Right cardiac atrium (tissue), 5 donors: Measurements from ENCODE around the gene UNC80. TPM values are rescaled to one million over a fixed set of nuclear protein-coding genes. Genes with fewer than 3 reads are reported as not detected.
"Not testable (repeated sequence)": the region's sequence is repeated elsewhere in the genome, so short reads cannot be mapped to it uniquely, and the experiment has no call there.

Source experiments
- ATAC-seq, 2 donors: fragments of 200-7000 bp; cut with Tn5 transposase; one replicate each; pipeline versions ENCODE4 v1.8.0 to v1.9.1; 2020; ENCODE audit warnings: moderate library complexity in 2 of 2, mild to moderate bottlenecking in 1 of 2
- DNase-seq, 3 donors: peaks; one replicate each; pipeline ENCODE4 v3.0.0-alpha.2; 2020
- H3K27ac ChIP-seq: one replicate; pipeline ENCODE4 v1.5.1; 2013; ENCODE audit warnings: mild to moderate bottlenecking, low read length, control low read depth, moderate library complexity
- H3K27me3 ChIP-seq: one replicate; pipeline ENCODE4 v1.6.1; 2013; ENCODE audit not compliant: control insufficient read depth, insufficient read depth
- H3K4me1 ChIP-seq: one replicate; pipeline ENCODE4 v1.6.1; 2013; ENCODE audit warnings: low read length; ENCODE audit not compliant: control insufficient read depth, insufficient read depth
- H3K4me3 ChIP-seq: one replicate; pipeline ENCODE4 v1.5.1; 2013; ENCODE audit warnings: low read length, control low read depth
- H3K9me3 ChIP-seq: one replicate; pipeline ENCODE4 v1.6.1; 2013; ENCODE audit warnings: low read length; ENCODE audit not compliant: control insufficient read depth
- WGBS: extraction: QIAGEN DNeasy Blood & Tissue Kit; methylation state at CpG from one replicate; pipeline ENCODE4 v1.1.7; 2013; 5-methylcytosine and 5-hydroxymethylcytosine counted together
- intact Hi-C, 4 donors: fragments of 100-400 bp; cut with DNase I; formaldehyde crosslinking; loops; one replicate each; pipeline versions ENCODE4 v1.11.0 to v1.14.0; 2022 to 2023
- polyA plus RNA-seq: library from polyadenylated mRNA; stranded (reverse); fragments of 200-250 nt; gene quantifications from one replicate; pipeline ENCODE4 v1.2.3, GENCODE V29; 2013
- total RNA-seq, 4 donors: library from RNA; stranded (reverse); fragmentation: NEBNext Ultra II Directional; extraction: Animal tissue kit (Norgen Biotek cat#: 25700); gene quantifications; one replicate each; pipeline ENCODE4 v1.2.1, GENCODE V29; 2021
- donor health status: healthy with polysubstance abuse.
- donor health status: DM: no; HTN: yes; CAD: no.
- donor health status: DM: no; HTN: no; CAD: no.
- donor health status: DM: no; HTN: yes; CAD: no; lungs with severe emphysema.
- donor health status: DM: yes; HTN: yes; CAD: no.

UNC80 gene
- total and polyA plus RNA-seq, 5 donors, result 0.02 to 0.20 (median 0.09) TPM; not detected in 1

- no peak overlapping the region for H3K4me3 ChIP-seq
- 76% methylated on average over 1 of the region's 1 CpG for WGBS
- intact Hi-C loops, result no loop called here
- no peak for ATAC-seq
- no peaks in the 10 kb centered on the region for H3K27me3 ChIP-seq
- no peaks in the 10 kb centered on the region for H3K9me3 ChIP-seq
- no peak for DNase-seq
- H3K4me1 ChIP-seq, result no peaks in the 10 kb centered on the region
- no peak overlapping the region for H3K27ac ChIP-seq
Measured at GRCh38 chr2:209766613-209767012, 5.0 kb upstream of the UNC80 start.

- intact Hi-C loops, result no loop called here
- H3K4me3 ChIP-seq, result no peak overlapping the region
- H3K4me1 ChIP-seq, result no peaks in the 10 kb centered on the region
- DNase-seq (no peak), ATAC-seq (no peak)
- WGBS, result 64% methylated on average over 2 of the region's 2 CpGs
- H3K27me3 ChIP-seq, result no peaks in the 10 kb centered on the region
- H3K27ac ChIP-seq, result no peak overlapping the region
- no peaks in the 10 kb centered on the region for H3K9me3 ChIP-seq
Measured at GRCh38 chr2:209767316-209767715, 4.3 kb upstream of the UNC80 start.

- no peak for DNase-seq
- no peak overlapping the region for H3K4me3 ChIP-seq
- no peaks in the 10 kb centered on the region for H3K9me3 ChIP-seq
- no peaks in the 10 kb centered on the region for H3K27me3 ChIP-seq
- no peaks in the 10 kb centered on the region for H3K4me1 ChIP-seq
- ATAC-seq, result no peak
- intact Hi-C loops, result no loop called here
- no peak overlapping the region for H3K27ac ChIP-seq
Measured at GRCh38 chr2:209768557-209768956, 3.1 kb upstream of the UNC80 start.

- intact Hi-C loops, result no loop called here
Measured at GRCh38 chr2:209772290-209772685, 656 bp downstream of the UNC80 start.

GRCh38 chr2:209773377-209773776, 1.7 kb downstream of the UNC80 start:
- no peaks in the 10 kb centered on the region for H3K9me3 ChIP-seq
- DNase-seq (no peak), ATAC-seq (no peak)
- 27% methylated on average over 3 of the region's 3 CpGs for WGBS
- intact Hi-C loops, result no loop called here
- H3K4me1 ChIP-seq, result no peaks in the 10 kb centered on the region
- no peak overlapping the region for H3K4me3 ChIP-seq
- H3K27ac ChIP-seq, result no peak overlapping the region
- H3K27me3 ChIP-seq, result no peaks in the 10 kb centered on the region

More at GRCh38 chr2:209772290-209772685, 656 bp downstream of the UNC80 start:
- DNase-seq (no peak), ATAC-seq (no peak)
- 10% methylated on average over 8 of the region's 8 CpGs for WGBS
- no peak overlapping the region for H3K27ac ChIP-seq
- H3K9me3 ChIP-seq, result no peaks in the 10 kb centered on the region
- H3K27me3 ChIP-seq, result no peaks in the 10 kb centered on the region
- no peaks in the 10 kb centered on the region for H3K4me1 ChIP-seq
- peak overlapping the region; percentile 43 for H3K4me3 ChIP-seq

GRCh38 chr2:209787416-209787815, 15.8 kb downstream of the UNC80 start:
- ATAC-seq (no peak), DNase-seq (no peak)
- no peaks in the 10 kb centered on the region for H3K9me3 ChIP-seq
- intact Hi-C loops, result no loop called here
- no peaks in the 10 kb centered on the region for H3K4me1 ChIP-seq
- WGBS, result 97% methylated on average over 5 of the region's 5 CpGs
- no peaks in the 10 kb centered on the region for H3K27me3 ChIP-seq
- no peak overlapping the region for H3K4me3 ChIP-seq
- no peak overlapping the region for H3K27ac ChIP-seq

GRCh38 chr2:209788925-209789324, 17.3 kb downstream of the UNC80 start:
- Histone ChIP-seq H3K27ac (no peak overlapping the region), H3K27me3 (no peaks in the 10 kb centered on the region), H3K4me1 (no peaks in the 10 kb centered on the region), H3K9me3 (no peaks in the 10 kb centered on the region), H3K4me3 (no peak overlapping the region)
- intact Hi-C loops, result no loop called here
- WGBS, result 65% methylated on average over 1 of the region's 1 CpG
- ATAC-seq (no peak), DNase-seq (no peak)

GRCh38 chr2:209790066-209790728, 18.6 kb downstream of the UNC80 start:
- no peaks in the 10 kb centered on the region for H3K9me3 ChIP-seq
- no peaks in the 10 kb centered on the region for H3K4me1 ChIP-seq
- H3K4me3 ChIP-seq, result peak overlapping the region; percentile 34
- no peak for DNase-seq
- no peaks in the 10 kb centered on the region for H3K27me3 ChIP-seq
- intact Hi-C loops, result no loop called here
- no peak overlapping the region for H3K27ac ChIP-seq
- 60% methylated on average over 6 of the region's 6 CpGs for WGBS
- no peak for ATAC-seq

GRCh38 chr2:209791151-209791550, 19.5 kb downstream of the UNC80 start:
- no peaks in the 10 kb centered on the region for H3K27me3 ChIP-seq
- H3K4me3 ChIP-seq, result no peak overlapping the region
- H3K4me1 ChIP-seq, result no peaks in the 10 kb centered on the region
- ATAC-seq (no peak), DNase-seq (no peak)
- 72% methylated on average over 3 of the region's 3 CpGs for WGBS
- no peak overlapping the region for H3K27ac ChIP-seq
- no peaks in the 10 kb centered on the region for H3K9me3 ChIP-seq
- intact Hi-C loops, result no loop called here

- H3K4me1 ChIP-seq, H3K4me3 ChIP-seq, H3K27ac ChIP-seq, ATAC-seq, H3K9me3 ChIP-seq, H3K27me3 ChIP-seq, DNase-seq, intact Hi-C loops: not testable (repeated sequence)
- 91% methylated on average over 4 of the region's 4 CpGs for WGBS
Measured at GRCh38 chr2:209795425-209795824, 23.8 kb downstream of the UNC80 start.

- 69% methylated on average over 1 of the region's 1 CpG for WGBS
- no peaks in the 10 kb centered on the region for H3K27me3 ChIP-seq
- no peaks in the 10 kb centered on the region for H3K4me1 ChIP-seq
- DNase-seq, result no peak
- no peaks in the 10 kb centered on the region for H3K9me3 ChIP-seq
- no peak overlapping the region for H3K27ac ChIP-seq
- no peak for ATAC-seq
- no peak overlapping the region for H3K4me3 ChIP-seq
- intact Hi-C loops, result no loop called here
Measured at GRCh38 chr2:209805351-209805750, 33.7 kb downstream of the UNC80 start.

- no peak overlapping the region for H3K4me3 ChIP-seq
- ATAC-seq (no peak), DNase-seq (no peak)
- intact Hi-C loops, result no loop called here
- WGBS, result 54% methylated on average over 3 of the region's 3 CpGs
- H3K9me3 ChIP-seq, result no peaks in the 10 kb centered on the region
- H3K4me1 ChIP-seq, result no peaks in the 10 kb centered on the region
- H3K27ac ChIP-seq, result no peak overlapping the region
- H3K27me3 ChIP-seq, result no peaks in the 10 kb centered on the region
Measured at GRCh38 chr2:209806318-209806717, 34.7 kb downstream of the UNC80 start.
